ENCODE results near the gene LHFPL3. TPM values are rescaled to one million over a fixed set of nuclear protein-coding genes. Genes with fewer than 3 reads are reported as not detected.

The LHFPL3 gene
- total and polyA plus RNA-seq, 2 donors (not counting 3 experiments of a cell fraction or from before 2014, with no cell fraction given) = not detected

GRCh38 chr7:104855861-104856260 is 527.5 kb downstream of the LHFPL3 start:
- DNase-seq (ENCODE audit: low read depth, low spot score) (no peak), FAIRE-seq (no peak)
- no peaks in the 10 kb centered on the region for H3K4me1 ChIP-seq (ENCODE audit: control insufficient read depth, extremely low read depth, insufficient read depth, low read length)
- intact Hi-C loops (cut with micrococcal nuclease) (no loop called here), dilution Hi-C loops (cut with MboI; ENCODE audit: extremely low pct_ligation_motif_present, low sequenced_read_pairs) (no loop called here)
- POLR2A ChIA-PET = no interaction called here
- no TSS peak for BruUV-seq (replicated peaks)
- H3K27me3 ChIP-seq (ENCODE audit: control insufficient read depth in 2 of 2, insufficient read depth in 2 of 2, low read length in 2 of 2) = peaks cover 8% of the 10 kb centered on the region in 2 experiments
- H4K20me1 ChIP-seq (replicated peaks; ENCODE audit: control insufficient read depth, extremely low read depth, insufficient read depth, low read length) = no peaks in the 10 kb centered on the region
- H3K36me3 ChIP-seq (ENCODE audit: control insufficient read depth in 2 of 2, extremely low read depth in 1 of 2, insufficient read depth in 2 of 2, low read length in 2 of 2) = no peaks in the 10 kb centered on the region
- no peak overlapping the region for H2AFZ ChIP-seq (ENCODE audit: low read depth, low read length)
- no peaks in the 10 kb centered on the region for H3K9me1 ChIP-seq (replicated peaks; ENCODE audit: control insufficient read depth, extremely low read depth, insufficient read depth, low read length)
- no peak for TF ChIP-seq MAX (IDR thresholded peaks at IDR 0.05; ENCODE audit: insufficient read depth, insufficient read length)
- TF ChIP-seq FOS (IDR thresholded peaks at IDR 0.05; ENCODE audit: borderline replicate concordance, insufficient read depth, low read length) = no peak
- TF ChIP-seq MYC (IDR thresholded peaks at IDR 0.05; ENCODE audit: low read depth, low read length) = no peak
- TF ChIP-seq POLR2A (IDR thresholded peaks at IDR 0.05; ENCODE audit: low read depth, low read length) = no peak
- no peak overlapping the region for H3K9ac ChIP-seq (replicated peaks; ENCODE audit: extremely low read depth, insufficient read depth, low read length)
- no peaks in the 10 kb centered on the region for H3K9me3 ChIP-seq (replicated peaks; ENCODE audit: control insufficient read depth, insufficient read depth, low read length)
- CTCF ChIA-PET = no interaction called here
- no peak overlapping the region for H3K4me3 ChIP-seq (replicated peaks in 1 of 3; ENCODE audit: insufficient read depth in 1 of 3, low read depth in 1 of 3, low read length in 3 of 3)
- no peaks in the 10 kb centered on the region for H3K79me2 ChIP-seq (ENCODE audit: control insufficient read depth, insufficient read depth, low read length)
- H3K27ac ChIP-seq (ENCODE audit: insufficient read depth, low read depth, low read length) = no peak overlapping the region
- no peak overlapping the region for H3K4me2 ChIP-seq (ENCODE audit: insufficient read depth, low read length)

- POLR2A ChIA-PET = no interaction called here
- no peak overlapping the region for H3K4me2 ChIP-seq (ENCODE audit: insufficient read depth, low read length)
- H3K4me3 ChIP-seq (replicated peaks in 1 of 3; ENCODE audit: insufficient read depth in 1 of 3, low read depth in 1 of 3, low read length in 3 of 3) = no peak overlapping the region
These were observed 529.3 kb downstream of the LHFPL3 start for GRCh38 chr7:104857458-104858425.

More at GRCh38 chr7:104857458-104858425, 529.3 kb downstream of the LHFPL3 start:
- FAIRE-seq (no peak), DNase-seq (ENCODE audit: low read depth, low spot score) (no peak)
- Histone ChIP-seq H3K9ac (replicated peaks; ENCODE audit: extremely low read depth, insufficient read depth, low read length) (no peak overlapping the region), H3K27me3 (ENCODE audit: control insufficient read depth in 2 of 2, insufficient read depth in 2 of 2, low read length in 2 of 2) (peaks cover 2 to 18% of the 10 kb centered on the region in 2 experiments), H2AFZ (ENCODE audit: low read depth, low read length) (no peak overlapping the region), H3K27ac (ENCODE audit: insufficient read depth, low read depth, low read length) (no peak overlapping the region), H4K20me1 (replicated peaks; ENCODE audit: control insufficient read depth, extremely low read depth, insufficient read depth, low read length) (no peaks in the 10 kb centered on the region), H3K9me3 (replicated peaks; ENCODE audit: control insufficient read depth, insufficient read depth, low read length) (no peaks in the 10 kb centered on the region), H3K79me2 (ENCODE audit: control insufficient read depth, insufficient read depth, low read length) (no peaks in the 10 kb centered on the region), H3K9me1 (replicated peaks; ENCODE audit: control insufficient read depth, extremely low read depth, insufficient read depth, low read length) (no peaks in the 10 kb centered on the region), H3K4me1 (ENCODE audit: control insufficient read depth, extremely low read depth, insufficient read depth, low read length) (no peaks in the 10 kb centered on the region), H3K36me3 (ENCODE audit: control insufficient read depth in 2 of 2, extremely low read depth in 1 of 2, insufficient read depth in 2 of 2, low read length in 2 of 2) (no peaks in the 10 kb centered on the region)
- CTCF ChIA-PET = interaction anchor here (0.9 to 1.4 kb wide), 2 partner anchors 9 to 10 kb away, joined by 3 to 4 read pairs; no protein-coding TSS in a partner anchor
- intact Hi-C loops (cut with micrococcal nuclease) = no loop called here
- dilution Hi-C loops (cut with MboI; ENCODE audit: extremely low pct_ligation_motif_present, low sequenced_read_pairs) = no loop called here
- BruUV-seq (replicated peaks) = no TSS peak
- TF ChIP-seq MYC (IDR thresholded peaks at IDR 0.05; ENCODE audit: low read depth, low read length) (no peak), MAX (IDR thresholded peaks at IDR 0.05; ENCODE audit: insufficient read depth, insufficient read length) (no peak), JUN (IDR thresholded peaks at IDR 0.05; ENCODE audit: borderline replicate concordance, insufficient read depth, insufficient read length, low read depth) (no peak), GATA2 (IDR thresholded peaks at IDR 0.05; ENCODE audit: insufficient read depth, insufficient read length, low read depth, low read length) (no peak), CTCF (IDR thresholded peaks at IDR 0.05; ENCODE audit: extremely low read depth in 1 of 2, insufficient read depth in 1 of 2, low read depth in 1 of 2, low read length in 2 of 2) (no peak), FOS (IDR thresholded peaks at IDR 0.05; ENCODE audit: borderline replicate concordance, insufficient read depth, low read length) (no peak), EZH2 (IDR thresholded peaks at IDR 0.05; ENCODE audit: borderline replicate concordance, low read depth, low read length, severe bottlenecking) (no peak), POLR2A (IDR thresholded peaks at IDR 0.05; ENCODE audit: low read depth, low read length) (no peak), POLR2AphosphoS5 (IDR thresholded peaks at IDR 0.05; ENCODE audit: insufficient read depth, low read depth, low read length) (no peak)

Data from endothelial cell of umbilical vein (primary cell).